Stimulated activated CD8-positive, alpha-beta memory T cell treated with anti-CD3 and anti-CD28 coated beads, Interleukin-15, amount 100 ng/mL, for 4 hours (primary cell): ENCODE results near the gene MIF4GD.
"Not testable (repeated sequence)": the region's sequence is repeated elsewhere in the genome, so short reads cannot be mapped to it uniquely, and the experiment has no call there.

Experiments used
- DNase-seq, 2 donors: peaks; one replicate each; pipeline ENCODE4 v3.0.0-alpha.2; 2020; ENCODE audit warnings: low read depth in 2 of 2

The MIF4GD gene

GRCh38 chr17:75288770-75289114 is 17.7 kb upstream of the MIF4GD start:
- DNase-seq = peak in 1 of 2 donors; percentile 11

DNA sequence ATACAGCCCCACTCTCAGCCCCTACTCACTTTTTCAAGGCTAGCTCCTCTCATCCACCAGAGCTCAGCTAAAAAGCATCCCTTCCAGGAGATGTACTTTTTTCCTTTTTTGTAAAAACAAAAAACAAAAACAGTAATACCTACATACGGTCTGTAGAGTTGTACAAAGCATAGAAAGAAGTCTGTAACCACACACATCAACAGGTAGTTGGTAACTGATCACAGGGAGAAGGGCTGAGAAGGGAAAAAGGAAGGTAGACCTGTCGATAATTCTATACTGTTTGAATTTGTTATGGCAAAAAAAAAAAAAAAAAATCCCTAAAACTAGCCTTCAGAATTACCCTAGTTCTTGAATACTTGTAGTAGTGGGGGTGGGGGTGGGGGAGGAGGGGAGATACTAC is 17.3 kb upstream of the MIF4GD start:
- DNase-seq = no peak

- DNase-seq = no peak
These were observed 16.2 kb upstream of the MIF4GD start for GRCh38 chr17:75287221-75287620.

DNA sequence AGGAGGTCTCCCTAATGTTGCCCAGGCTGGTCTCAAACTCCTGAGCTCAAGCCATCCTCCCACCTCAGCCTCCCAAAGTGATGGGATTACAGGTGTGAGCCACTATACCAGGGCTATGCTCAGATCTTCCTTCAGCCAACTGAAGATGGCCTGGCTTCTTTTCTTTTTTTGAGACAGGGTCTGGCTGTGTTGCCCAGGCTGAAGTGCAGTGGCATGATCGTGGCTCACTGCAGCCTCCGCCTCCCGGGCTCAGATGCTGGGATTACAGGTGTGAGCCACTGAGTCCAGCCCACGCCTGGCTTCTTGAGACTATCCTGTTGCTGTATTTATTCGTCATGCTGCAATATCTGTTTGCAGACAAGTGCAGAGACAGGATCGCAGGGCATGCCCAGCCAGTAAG is 14.1 kb upstream of the MIF4GD start:
- DNase-seq = no peak

DNA sequence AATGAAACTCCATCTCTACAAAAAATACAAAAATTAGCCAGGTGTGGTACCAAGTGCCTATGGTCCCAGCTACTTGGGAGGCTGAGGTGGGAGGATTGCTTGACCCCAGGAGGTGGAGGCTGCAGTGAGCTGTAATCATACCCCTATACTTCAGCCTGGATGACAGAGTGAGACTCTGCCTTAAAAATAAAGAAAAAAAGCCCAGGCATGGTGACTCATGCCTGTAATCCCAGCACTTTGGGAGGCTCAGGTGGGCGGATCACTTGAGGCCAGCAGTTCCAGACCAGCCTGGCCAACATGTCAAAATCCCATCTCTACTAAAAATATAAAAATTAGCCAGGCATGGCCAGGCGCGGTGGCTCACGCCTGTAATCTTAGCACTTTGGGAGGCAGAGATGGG is 9.2 kb upstream of the MIF4GD start:
- not testable (repeated sequence) for DNase-seq

GRCh38 chr17:75277664-75278071 is 6.6 kb upstream of the MIF4GD start:
- DNase-seq = no peak

DNA sequence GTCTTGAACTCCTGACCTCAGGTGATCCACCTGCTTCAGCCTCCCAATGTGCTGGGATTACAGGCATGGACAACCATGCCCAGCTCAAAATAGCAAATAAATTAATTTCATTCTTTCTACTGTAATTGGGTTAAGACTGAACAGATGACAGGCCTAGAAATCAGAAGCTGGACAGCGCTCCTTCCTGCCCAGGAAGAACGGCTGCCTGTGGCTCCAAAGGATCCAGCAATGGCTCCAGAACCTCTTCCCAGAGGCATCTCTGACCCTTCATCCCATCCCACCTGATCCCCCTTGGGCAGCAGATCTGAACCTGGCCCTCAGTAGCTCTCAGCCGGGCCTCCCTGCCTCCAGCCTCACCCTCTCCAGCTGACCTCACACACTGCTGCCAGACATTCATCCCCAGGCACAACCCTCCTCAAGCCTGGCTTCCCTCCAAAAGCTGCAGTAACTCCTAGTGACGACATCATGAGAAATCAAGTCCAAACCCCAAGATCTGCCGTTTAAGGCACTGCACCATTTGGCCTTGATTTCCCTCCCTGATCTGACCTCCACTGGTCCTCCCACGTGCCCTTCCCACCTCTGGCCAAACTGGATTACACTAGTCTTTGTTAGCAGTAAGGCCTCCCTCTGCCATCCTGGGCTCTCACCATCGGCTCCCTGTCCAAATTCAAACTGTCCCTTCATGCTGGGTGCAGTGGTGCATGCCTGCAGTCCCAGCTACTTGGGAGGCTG is 3.1 kb upstream of the MIF4GD start:
- DNase-seq = no peak

- no peak for DNase-seq
These were observed 1.8 kb upstream of the MIF4GD start for GRCh38 chr17:75272848-75273184.

DNA sequence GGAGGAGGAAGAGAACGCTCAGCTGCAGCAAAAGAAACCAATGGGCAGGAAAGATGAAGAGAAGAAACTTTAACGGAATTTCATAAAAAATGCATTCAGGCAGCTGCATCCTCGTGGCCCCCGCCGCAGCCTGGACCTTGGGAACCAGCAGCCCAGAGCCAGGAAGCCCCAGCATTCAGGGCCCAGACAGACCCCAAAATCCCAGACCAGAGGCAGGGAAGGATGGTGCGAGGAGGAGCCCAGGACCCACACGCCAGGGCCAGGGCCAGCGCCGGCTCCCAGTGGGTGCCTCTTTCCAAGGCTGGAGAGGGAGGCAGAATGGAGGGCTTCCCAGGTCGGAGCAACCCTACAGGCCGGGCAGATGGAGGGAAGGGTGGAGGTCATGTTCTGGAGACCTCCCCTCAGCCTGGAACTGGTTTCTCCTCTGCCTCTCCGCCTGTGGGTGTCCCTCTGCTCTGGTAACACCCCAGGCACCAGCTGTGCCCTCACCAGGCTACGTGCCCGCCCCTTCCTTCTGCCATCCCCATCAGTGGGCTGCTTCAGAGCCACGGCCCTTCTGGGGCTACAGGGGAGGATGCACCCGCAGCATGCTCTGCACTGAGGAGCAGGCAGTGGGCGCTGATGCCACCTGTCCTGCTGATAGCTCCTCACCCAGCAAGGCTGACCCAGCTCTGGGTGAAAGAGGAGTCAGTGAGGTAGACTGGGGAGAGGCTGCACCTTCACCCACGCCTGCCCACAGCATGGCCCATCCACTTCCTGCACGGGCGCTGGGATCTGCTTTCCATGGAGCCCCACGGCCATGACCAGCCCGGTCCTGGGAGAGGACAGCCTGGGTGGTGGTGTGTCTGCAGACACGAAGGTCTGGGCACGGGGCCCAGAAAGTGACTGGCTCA is 1.2 kb upstream of the MIF4GD start:
- no peak for DNase-seq

DNA sequence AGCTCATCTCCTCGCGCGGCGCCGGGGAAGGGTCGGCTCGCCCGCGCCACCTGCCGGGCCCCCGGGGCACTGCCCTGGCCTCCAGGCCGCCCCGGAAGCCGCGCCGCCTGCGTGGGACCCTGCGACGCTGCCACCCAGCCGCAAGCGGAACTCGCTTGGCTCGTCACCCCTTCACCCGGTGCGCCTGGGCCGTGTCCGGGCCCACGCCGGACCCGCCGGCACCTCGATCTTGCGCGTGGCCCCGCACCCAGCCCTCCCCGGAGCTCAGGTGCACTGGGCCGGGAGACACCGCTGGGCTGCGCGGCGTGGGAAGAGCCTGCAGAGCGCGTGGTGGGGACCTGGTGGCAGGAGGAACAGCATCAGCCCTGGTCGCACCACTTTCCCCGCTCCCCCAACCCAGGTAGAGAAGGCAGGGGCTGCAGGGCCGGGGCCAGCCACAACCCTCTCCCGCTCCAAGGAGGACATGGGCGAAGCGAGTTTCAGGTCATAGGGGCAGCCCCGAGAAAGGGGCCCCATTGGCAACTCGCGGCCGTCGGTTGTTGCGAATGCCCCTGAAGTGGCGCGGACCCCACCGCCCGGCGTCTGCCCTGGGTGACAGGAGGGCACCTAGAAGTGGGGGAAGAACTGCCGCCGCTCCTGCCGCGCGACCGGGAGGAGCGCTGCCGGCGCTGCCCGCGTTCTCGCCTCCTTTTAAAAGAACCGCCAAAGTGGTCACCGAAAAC is 363 bp upstream of the MIF4GD start:
- DNase-seq = peak; percentile 70 to 84

DNA sequence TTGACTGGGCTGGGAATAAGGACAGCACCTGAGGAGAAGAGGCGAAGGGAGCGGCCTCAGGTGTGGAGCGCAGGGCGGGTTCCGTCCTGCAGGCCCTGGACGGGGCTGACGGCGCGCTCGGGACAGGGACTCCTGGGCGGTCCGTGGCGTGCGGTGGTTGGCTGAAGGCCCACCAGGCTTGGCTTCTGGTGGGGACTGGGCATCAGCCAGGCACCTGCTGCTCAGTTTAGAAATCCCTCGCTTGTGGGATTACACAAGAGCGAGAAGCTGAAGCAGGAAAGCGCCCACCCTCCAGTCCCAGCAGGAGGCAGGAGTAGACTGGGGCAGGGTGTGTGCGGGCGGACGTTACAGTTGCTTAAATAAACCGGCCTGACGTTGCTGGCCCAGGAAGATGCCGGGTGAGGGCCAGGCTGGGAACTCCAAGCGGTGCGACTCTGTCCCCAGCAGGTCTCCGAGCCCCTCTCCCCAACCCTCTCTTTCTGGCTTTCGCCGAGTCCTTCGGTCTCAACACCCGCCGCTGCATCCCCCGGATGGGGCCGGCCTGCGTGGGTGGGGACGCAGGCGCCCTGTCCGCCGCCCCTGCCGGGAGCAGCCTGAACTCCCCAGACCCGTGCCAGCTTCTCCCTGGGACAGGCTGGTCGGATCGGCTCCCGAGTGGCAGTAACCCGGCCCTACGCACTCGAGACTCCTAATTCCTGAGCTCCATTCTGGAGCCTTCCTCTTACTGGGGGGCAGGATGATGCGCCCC is 639 bp downstream of the MIF4GD start:
- DNase-seq = peak; percentile 12 to 35

DNA sequence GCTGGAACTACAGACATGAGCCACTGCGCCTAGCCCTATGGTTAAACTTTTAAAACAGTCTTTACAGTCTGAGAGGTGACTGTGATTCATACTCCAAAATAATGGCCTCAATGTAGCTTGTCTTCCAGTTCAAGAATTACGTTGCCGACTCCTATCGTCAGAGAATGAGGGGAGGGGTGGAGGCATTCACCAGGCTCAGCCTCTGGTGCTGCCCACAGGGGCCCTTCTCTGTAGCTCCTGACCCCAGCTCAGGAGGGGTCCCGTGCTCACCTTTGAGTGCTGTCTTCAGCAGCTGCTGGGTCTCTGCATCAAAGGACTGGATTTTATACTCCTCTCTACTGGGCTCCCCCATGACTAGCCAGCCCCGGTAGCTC is 1.2 kb downstream of the MIF4GD start:
- DNase-seq = no peak

- no peak for DNase-seq
These were observed 3.4 kb downstream of the MIF4GD start for GRCh38 chr17:75267411-75268232.

- no peak for DNase-seq
These were observed 3.9 kb downstream of the MIF4GD start for GRCh38 chr17:75267153-75267410.

GRCh38 chr17:75266316-75267152 is 4.5 kb downstream of the MIF4GD start:
- DNase-seq = no peak

- DNase-seq = no peak
These were observed 5.3 kb downstream of the MIF4GD start for GRCh38 chr17:75265614-75266315.

DNA sequence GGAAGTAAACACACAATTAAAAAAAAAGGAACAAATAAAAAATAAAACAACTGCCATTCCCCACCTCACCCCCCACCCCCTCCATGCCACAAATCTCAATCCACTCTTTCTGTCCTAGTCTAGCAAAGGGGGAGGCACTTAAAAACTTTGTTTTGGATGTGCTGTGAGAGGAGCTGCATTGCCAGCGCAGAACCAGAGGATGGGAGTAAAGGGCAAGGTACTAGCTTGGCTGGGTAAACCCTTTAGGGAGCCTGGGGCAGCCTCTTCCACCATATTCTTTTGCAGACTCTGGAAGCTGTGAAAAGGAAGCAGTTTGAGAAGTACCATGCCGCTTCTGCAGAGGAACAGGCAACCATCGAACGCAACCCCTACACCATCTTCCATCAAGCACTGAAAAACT is 8.0 kb downstream of the MIF4GD start:
- no peak for DNase-seq

DNA sequence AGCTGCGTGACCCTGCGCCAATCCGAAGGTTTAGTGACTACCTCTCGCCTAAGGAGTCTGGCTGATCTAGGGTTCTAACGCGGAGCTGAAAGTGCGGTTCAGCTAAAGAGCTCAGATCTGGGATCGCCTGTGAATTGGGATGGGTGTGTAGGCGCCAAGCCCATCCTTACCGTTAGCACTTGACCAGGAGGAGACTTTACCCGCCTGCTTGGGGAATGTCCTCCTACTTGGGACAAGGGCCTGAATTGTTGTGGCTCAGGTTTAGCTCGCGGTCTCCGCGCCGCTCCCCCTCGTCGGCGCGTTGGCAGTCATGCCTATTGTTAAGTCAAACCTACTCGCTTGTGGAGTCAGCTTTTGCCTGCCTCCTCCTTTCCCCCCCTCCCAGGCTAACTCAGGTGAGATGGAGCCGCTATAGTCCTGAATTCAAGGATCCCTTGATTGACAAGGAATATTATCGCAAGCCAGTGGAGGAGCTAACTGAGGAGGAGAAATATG is 8.9 kb downstream of the MIF4GD start:
- DNase-seq = no peak

DNA sequence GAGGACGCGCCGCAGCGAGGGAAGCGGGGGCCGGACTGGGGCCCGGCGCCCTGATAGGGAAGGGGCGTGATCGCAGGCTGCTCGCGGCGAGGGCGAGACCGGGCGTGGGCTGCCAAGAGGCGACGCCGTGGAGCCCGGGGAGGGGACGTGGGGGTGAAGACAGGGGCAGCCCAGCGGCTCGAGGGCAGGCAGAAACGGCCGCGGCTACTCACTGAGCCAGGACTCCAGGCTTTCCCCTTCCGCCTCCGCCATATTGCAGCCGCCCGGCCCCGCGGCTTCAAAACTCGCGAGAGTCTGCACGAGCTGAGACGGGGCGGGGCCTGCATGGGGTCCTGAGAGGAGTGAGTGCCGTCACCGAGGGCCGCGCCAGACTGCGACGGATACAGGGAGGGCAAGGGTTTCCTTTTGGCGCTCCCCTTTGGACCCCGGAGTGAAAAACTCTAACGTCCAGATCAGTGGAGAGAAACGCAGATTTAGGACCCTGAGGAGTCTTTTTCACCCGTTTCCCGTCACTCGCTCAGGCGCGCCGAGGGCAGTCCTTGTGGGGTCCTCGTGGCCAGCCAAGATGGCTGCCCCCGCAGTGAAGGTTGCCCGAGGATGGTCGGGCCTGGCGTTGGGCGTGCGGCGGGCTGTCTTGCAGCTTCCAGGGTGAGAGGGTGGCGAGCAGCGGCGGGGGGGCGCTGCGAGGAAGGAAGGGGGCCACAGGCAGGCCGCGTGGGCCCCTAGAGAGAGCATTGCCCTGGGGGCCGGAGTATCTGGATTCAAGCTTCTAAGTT is 9.5 kb downstream of the MIF4GD start, which contains the start of the genes GGA3 and MRPS7:
GGA3 (minus strand) TSS at position 271 of the 776 bp plus-strand sequence; CDS start at position 252, 19 bp downstream.
MRPS7 (plus strand) TSS at position 544 of the 776 bp plus-strand sequence; CDS start at position 566, 22 bp downstream.
- peak; percentile 90 to 91 for DNase-seq
